ENCODE results near the gene PDE6B.

Gene PDE6B

DNA sequence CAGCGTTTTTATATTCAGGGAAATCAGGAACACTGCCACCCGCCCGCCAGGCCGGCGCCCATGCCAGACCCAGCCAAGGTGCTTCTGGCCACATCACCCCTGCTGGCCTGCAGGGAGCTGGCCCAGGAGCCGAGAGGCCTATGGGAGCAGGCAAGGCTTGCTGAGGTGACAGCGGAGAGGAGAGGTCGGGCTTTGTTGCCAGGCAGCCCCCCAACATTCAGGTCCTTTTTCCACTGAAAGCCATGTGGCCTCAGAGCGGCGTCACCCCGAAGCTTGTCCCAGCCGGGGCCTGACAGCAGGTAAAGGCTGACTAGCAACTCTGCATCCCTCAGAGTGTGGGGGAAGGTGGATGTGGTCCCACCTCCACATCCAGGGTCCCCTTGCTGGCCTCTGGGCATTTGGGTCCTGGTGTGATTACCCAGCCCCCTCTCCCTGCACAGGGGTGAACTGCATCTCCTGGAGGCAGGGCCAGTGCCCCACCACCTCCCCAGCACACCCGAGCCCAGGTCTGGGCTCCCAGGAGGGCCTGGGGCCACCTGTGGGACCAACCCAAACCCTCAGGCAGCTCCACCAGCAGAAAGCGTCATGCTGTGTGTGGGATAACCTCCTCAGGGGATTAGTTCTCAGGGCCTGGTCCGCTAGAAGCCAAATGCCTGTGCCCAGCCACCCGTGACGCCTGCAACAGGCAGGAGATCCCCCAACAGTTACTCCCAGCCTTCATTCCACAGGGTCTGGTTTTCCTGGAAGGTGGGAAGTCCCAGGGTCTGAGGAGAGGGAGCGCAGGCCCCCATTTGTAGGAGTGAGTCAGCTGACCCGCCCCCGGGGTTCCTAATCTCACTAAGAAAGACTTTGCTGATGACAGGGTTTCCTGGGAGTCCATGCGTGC, at the start of gene PDE6B:
PDE6B (plus strand) TSS at position 869 of the 886 bp plus-strand sequence. CDS start 54 bp downstream, outside the sequence.
- TF ChIP-seq, protein P1, sequence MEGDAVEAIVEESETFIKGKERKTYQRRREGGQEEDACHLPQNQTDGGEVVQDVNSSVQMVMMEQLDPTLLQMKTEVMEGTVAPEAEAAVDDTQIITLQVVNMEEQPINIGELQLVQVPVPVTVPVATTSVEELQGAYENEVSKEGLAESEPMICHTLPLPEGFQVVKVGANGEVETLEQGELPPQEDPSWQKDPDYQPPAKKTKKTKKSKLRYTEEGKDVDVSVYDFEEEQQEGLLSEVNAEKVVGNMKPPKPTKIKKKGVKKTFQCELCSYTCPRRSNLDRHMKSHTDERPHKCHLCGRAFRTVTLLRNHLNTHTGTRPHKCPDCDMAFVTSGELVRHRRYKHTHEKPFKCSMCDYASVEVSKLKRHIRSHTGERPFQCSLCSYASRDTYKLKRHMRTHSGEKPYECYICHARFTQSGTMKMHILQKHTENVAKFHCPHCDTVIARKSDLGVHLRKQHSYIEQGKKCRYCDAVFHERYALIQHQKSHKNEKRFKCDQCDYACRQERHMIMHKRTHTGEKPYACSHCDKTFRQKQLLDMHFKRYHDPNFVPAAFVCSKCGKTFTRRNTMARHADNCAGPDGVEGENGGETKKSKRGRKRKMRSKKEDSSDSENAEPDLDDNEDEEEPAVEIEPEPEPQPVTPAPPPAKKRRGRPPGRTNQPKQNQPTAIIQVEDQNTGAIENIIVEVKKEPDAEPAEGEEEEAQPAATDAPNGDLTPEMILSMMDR (IDR thresholded peaks at IDR 0.05) = no peak

DNA sequence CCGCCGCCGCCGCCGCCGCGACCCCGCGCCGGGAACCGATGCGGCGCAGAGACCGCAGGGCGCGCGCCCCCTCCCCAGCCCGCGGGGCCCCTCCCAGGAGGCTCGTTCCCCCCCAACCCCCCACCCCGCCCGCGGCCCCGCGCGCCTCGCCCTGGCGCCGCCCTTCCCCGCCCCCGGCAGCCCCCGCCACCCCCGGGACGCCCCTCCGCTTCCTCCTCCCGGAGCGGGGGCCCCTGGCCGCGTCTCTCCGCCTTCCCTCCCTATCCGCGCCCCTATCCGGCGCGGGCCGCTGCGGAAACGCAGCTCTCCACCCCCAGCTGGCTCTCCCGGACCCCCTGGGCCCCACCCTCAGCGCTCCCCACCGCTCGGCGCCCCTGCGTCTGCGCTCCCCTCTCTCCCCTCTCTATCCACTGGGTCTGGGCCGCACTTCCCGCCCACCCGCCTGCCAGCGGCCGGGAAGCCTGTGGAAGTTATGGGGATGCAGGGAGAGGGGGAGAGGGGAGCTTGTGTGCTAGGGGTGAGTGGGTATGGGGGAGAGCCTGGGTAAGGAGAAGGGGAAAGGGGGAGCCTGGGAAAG, 49.0 kb upstream of the PDE6B start, which contains the start of gene TMEM271:
TMEM271 (minus strand) TSS at position 51 of the 577 bp plus-strand sequence. CDS start 233 bp downstream, outside the sequence.
- TF ChIP-seq, protein P1 (IDR thresholded peaks at IDR 0.05) = no peak

DNA sequence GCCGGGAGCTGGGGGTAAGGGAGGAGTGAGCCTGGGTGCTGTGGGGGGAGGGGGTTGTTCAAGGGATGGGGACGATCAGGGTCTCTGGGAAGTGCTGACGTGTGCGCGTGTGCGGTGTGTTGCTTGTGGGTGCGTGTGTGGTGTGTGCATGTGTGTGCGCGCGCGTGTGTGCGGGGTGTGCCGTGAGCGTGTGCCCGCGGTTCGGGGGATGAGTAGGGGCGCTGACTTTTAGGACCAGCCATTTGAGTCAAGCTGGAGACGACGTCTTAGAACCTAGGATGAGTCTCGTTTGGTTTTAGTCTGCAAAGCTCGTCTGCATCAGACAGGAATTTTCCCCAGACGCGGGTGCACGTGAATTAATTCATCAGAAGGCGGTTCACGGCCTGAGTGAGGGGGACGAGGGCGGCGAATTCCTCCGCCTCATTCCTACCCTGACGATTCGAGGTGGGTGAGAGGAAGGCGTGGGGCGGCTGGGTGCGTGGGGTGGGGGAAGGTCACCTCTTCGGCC, 48.3 kb upstream of the PDE6B start:
- TF ChIP-seq, protein P1 (IDR thresholded peaks at IDR 0.05) = no peak

DNA sequence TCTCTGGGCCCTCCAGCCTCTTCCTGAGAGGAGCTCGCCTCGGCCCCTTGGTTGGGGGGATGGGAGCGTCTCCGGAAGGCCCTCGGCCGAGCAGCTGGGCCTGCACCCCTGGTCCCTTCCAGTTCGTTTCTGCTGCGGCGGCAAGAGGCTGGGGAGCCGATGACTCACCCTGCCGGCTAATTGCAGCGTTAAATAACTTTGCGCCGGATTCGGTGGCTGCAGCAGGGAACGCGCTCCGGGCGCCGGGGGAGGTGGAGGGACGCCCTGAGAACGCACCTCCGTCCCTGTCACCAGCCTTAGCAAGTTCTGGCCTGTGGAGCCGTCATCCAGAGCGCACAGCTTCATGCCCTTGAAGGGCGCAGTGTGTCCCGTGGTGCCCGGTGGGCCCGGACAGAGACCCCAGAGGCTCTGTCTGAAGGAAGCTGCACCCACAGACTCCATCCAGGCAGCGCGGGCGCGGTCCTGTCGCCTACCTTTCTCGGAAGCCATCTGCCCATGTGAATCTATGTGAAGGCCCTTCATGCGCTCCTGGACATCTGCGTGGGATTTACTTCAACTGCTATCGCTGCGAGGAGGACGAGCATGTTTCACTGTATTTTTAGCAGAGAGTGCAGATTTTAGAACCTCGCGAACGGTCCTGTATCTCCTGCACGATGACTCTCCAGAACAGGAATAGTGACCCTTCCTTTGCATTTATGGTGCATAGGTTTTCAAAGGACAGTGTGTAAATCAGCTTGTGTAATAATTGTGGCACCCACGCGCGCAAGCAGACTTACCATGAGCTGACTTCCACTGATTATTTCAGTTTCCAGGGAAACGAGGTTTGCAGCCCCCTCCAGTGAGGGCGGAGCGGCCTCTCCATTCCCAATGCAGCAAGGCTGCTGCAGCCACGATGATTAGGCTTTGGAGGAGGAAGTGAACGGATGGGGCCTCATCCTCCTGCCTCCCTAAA, 47.6 kb upstream of the PDE6B start:
- TF ChIP-seq, protein P1 (IDR thresholded peaks at IDR 0.05) = no peak

DNA sequence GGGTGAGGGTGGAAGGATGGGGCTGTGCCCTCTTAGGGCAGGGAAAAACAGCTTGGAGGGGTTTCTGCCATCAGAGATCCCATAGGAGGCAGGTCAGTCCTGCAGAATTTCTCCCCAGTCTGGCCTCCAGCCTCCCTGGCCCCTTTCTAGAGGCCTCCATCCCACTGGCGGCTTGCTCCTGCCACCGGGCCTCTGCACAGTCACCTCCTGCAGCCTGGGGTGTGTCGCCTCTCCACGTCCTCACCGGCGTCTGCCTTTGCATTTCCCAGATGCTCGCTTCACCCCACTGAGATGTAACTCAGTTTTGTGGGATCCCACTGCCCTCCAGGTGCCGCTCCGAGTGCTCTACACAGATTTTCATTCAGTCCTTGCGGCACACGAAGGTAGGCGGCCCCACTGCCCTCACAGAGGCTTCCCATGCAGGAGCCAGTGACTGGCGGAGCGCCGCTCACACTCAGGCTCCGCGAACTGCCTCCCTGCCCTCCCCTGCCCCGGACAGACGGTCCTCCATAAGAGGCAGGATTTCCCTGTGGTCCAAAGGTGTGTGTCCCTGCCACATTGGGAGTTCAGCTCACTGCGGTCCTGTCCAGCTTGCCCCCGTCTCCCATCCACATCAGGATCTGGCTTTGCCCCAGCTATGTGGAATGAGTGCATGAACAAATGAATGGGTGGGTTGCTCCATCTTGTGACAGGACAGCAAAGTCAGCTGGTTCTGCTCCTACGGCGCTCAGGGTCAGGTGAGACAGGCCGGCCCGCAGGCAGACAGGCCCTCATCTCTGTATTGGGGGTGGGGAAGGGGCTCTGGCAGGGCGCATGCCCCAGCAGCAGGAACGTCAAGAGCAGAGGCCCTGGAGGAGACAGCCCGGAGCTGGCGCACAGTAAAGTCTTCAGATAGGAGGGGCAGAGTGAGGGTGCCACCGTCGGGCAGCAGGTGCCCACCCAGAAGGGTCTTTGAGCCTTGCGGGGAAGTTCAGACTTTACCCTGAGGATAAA, 46.6 kb upstream of the PDE6B start:
- TF ChIP-seq, protein P1 (IDR thresholded peaks at IDR 0.05) = no peak

DNA sequence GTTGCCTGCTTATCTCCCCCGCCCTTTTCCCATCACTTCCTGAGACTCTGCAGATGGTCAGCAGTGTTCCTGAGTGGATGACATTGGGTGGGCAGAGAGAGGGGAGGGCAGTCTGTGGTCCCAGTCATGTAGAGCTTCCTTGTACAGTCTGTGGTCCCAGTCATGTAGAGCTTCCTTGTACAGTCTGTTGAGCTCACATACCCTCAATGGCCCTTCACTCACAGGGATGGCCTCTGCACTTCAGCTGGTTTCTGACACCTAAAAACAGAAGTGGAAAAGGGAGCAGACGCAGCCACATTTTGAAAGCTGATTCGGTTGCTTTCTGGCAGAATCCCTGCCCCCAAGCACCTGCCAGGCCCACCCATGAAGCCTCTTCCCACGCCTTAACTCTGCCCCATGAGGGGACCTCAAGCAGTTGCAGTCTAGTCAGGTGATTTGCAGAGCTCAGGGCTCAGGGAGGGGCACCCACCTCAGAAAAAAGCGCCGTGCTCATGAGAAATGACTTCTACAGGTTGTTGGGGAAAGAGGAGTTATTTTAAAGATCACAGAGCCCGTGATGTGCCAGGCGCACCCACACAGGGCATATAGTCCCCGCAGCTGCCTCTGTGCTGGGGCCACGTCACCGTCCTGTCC, 45.7 kb upstream of the PDE6B start:
- TF ChIP-seq, protein P1 (IDR thresholded peaks at IDR 0.05) = no peak

All from LNCAP (cell line).